HT1080 (cell line): ENCODE results near the gene TMEM232. TPM values are rescaled to one million over a fixed set of nuclear protein-coding genes. Genes with fewer than 3 reads are reported as not detected.

ENCODE experiments used
- DNase-seq: peaks from one replicate; pipeline ENCODE4 v3.0.0-alpha.2; 2015; ENCODE audit warnings: low read depth
- total RNA-seq: library from RNA; depleted of rRNA; stranded (reverse); fragments of >200 nt; shearing (Covaris generic); gene quantifications from 2 replicates; pipeline ENCODE4 v1.2.3, GENCODE V29; 2014

The TMEM232 gene
- total RNA-seq, 1 experiment from 2014 or later: 0.77 TPM

DNA sequence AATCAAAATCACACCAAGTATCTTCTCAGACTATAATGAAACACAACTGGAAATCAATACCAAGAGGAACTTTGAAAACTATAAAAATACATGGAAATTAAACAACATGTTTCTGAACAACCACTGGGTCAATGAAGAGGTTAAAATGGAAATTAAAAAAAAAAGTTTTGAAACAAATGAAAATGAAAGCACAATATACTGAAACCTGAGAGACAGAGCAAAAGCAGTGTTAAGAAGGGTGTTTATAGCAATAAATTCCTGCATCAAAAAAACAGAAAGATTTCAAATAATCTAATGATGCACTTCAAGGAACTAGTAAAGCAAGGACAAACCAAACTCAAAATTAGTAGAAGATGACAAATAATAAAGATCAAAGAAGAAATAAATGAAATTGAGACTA is 92.0 kb downstream of the TMEM232 start:
- DNase-seq: no peak

DNA sequence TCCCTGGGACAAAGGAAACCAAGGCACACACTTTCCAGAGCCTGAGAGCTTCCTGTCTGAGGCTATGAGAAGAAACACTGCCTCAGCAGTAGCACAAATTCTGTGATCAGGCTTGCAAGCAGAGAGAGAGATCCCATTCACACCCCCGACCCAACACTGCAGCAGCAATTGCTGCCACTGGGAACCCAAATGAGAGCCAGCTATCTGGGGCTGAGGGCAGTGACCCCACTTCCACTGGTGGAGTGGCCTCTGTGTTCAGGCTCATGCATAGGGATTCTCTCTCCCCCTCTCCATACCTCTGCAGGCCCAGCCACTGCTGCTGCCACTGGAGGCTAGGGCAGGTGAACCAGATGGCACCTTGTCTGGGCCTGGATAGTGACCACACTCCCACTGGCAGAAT is 95.2 kb downstream of the TMEM232 start:
- no peak for DNase-seq

DNA sequence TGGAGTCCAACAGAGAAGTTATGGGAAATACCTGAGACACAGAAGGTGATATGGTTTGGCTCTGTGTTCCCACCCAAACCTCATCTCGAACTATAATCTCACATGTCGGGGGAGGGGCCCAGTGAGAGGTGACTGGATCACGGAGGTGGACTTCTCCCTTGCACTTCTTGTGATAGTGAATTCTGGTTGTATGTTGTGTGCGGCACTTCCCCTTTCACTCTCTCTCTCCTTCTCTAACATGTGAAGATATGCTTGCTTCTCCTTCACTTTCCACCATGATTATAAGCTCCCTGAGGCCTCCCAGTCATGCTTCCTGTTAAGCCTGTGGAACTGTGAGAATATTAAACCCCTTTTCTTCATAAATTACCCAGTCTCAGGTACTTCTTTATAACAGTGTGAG is 96.1 kb downstream of the TMEM232 start:
- no peak for DNase-seq

DNA sequence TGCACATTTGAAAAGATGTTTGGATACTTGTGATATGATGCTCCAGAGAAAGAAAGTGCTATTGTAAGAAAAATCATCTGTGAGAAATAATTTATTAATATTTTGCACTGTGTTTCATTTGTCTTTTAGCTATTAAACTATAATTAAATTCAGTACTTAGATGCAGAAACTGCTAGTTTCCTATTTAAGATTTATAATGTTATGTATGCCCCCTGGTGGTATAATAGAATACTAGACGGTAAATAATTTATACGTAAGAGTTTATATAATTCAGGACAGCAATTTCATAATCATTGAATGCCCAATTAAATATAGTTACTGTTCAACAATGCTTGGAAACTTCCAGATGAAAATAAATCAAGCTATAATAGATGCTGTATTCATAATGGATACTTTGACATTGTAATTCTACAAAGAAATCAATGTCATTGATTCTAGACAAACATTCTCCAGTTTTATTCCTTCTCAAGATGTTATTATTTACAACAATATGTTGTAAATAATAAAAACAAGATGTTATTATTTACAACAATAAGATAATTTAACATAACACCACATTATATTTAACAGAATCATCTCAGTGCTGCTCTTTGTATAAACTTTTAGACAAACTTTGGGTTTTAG is 101.0 kb downstream of the TMEM232 start:
- DNase-seq: no peak

DNA sequence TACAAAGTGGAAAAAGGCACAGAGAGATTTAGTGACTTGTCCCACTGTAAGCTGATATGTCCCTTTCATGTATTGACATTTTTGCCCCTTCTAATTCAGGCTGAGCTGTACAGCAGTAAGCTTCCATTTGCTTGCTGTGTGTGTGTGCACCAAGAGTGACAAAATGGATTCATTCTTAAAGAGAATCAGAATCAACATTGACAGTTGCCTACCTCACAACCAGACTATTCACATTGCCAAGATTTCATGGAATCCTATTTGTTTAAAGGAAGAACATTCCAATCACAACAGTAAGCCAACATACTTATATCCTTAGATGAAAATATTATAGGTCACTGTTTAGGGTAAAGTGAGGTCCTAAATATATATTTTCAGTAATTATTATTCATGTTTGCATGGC is 102.6 kb downstream of the TMEM232 start:
- DNase-seq: no peak

DNA sequence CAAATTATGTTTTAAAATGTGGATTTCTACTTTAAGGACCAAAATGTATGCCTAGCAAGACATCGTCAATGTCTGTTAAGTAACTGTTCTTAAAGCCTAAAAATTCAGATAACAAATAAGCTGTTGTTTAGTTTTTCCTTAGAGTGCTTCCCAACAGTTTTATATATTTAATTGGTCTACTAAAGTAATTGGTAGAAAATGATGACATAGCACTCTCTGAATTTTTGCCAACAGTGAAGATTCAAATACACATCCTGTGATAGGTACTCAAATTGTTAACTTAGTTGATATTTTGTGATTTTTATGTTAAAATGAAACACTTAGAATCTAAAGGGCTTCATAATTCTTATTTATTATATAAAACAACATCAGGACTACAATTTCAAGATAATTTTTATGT is 107.5 kb downstream of the TMEM232 start:
- DNase-seq: no peak

DNA sequence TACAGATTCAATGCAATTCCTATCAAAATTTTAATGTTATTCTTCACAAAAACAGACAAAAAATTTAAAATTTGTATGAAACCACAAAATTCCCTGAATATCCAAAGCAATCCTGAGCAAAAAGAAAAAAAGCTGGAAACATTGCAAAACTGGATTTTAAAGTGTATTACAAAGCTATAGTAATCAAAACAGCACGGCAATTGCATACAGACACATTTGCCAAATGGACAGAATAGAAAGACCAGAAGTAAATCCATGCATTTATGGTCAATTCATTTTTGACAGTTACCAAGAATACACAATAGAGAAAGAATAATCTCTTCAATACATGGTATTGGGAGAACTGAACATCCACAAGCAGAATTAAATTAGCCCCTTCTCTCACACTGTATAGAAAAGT is 110.5 kb downstream of the TMEM232 start:
- no peak for DNase-seq

DNA sequence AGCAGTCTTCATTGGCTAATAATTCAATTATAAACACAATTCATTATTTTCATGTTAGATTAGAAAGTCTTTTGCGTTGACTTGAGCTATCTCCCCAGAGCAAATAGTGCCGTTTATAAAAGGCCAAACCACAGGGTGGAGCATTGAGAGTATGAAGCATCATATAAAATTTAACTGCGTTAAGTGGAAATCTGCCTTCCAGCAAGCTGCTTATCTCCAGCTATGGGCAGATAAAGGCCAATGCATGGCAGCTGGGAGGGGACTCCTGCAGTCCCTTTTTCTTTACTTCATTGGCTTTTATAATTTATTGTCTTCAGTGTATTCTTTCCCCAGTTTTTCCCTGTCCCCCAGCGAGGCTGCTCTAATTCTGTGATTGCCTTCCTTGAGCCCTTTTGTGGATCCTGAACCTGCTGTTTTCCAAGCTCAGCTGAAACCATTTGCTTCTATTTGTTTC is 113.7 kb downstream of the TMEM232 start:
- no peak for DNase-seq

DNA sequence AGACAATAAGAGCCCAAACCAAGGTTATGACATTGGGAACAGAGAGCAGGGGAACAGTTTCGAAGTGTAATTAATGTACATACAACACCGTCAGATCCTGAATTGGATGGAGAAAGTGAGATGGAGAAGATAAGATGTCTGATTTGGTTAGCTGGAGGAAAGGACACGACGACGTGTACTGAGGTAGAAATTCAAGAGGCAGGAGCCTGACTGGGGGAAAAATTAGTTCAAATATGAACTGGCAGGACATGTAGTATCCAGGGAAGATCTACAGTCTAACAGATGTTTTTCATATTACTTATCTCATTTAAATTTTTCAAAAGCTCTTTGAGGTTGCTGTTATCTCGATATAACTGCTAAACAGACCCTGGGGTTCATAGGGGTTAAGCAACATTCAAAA is 114.7 kb downstream of the TMEM232 start:
- no peak for DNase-seq

DNA sequence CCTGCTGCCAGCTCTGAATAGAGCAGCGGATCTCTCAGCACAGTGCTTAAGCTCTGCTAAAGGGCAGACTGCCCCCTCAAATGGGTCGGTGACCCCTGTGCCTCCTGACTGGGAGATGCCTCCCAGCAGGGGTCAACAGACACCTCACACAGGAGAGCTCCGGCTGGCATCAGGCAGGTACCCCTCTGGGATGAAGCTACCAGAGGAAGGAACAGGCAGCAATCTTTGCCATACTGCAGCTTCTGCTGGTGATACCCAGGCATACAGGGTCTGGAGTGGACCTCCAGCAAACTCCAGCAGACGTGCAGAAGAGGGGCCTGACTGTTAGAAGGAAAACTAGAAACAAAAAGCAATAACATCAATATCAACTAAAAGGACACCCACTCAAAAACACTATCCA is 131.6 kb downstream of the TMEM232 start:
- DNase-seq: no peak

DNA sequence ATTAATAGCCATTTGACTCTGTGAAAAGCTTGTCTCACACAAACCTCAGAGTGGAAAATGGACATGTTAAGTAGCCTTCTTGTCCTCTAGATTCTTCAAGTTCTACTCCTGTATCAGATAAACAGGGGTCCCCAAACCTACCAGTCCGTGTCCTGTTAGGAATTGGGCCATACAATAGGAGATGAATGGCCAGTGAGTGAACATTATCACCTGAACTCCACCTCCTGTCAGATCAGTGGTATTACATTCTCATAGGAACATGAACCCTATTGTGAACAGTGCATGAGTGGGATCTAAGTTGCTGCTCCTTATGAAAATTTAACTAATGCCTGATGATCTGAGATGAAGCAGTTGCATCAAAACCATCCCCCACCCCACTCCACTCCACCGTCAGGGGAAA is 136.3 kb downstream of the TMEM232 start:
- peak; percentile 16 for DNase-seq

DNA sequence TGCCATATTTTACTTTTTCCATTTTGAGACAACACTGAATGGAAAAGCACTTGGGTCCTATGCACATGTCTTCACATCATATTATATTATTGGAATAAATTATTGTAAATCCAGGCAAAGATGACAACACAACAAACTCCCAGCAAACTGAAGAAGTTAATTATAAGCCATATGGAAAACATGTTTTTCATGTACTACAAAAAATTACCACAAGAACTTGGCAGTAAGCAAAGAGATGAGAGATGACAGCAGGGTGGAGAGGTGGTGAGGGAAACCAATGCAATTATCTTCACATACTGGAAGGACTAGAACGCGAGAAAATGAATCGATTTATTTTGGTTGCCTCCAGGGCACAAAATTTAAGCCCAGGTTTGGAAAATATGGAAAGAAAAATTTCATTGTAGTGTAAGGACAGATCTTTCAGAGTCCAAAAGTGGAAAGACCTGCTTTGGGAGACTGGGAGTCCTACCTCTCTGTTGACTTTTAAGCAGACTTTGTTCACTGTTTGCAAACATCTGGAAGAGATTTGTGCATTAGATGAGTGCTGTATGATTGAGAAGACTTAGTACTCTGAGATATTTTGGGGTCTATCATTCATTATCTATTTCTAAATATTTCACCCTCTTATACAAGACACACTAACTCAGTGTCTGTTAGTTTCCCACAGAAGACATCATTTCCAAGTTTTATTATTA is 138.0 kb downstream of the TMEM232 start:
- DNase-seq: no peak

DNA sequence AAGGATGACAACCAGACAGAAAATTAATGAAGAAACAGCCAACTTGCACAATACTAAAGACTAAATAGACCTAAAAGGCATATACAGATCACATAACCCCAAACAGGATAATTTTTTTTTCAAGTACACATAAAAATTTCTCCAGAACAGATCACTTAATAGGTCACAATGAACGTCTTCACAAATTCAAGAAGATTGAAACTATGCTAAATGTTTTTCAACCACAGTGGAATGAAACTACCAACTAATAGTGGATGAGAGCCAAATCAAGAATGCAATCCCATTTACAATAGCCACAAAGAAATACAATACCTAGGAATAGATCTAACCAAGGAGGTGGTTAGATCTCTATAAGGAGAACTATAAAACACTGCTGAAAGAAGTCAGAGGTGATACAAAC is 145.8 kb downstream of the TMEM232 start:
- no peak for DNase-seq

DNA sequence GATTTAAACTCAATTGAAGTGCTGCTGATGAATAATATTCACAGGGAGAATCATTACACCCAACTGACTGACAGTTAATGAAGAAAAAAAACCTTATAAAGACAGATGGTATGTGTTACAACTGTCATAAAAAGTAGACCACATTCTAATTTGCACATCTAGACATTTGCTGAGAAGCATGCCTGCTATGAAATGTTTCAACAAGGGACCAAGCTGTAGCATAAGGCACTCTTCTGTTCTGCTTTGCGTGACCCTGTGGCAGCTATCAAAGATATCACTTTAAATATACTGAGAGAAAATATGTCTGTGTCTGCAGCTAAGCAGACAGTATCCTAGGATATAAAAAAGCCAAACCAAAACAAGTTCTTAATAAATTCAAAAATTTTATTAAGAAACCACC is 153.7 kb downstream of the TMEM232 start:
- no peak for DNase-seq

DNA sequence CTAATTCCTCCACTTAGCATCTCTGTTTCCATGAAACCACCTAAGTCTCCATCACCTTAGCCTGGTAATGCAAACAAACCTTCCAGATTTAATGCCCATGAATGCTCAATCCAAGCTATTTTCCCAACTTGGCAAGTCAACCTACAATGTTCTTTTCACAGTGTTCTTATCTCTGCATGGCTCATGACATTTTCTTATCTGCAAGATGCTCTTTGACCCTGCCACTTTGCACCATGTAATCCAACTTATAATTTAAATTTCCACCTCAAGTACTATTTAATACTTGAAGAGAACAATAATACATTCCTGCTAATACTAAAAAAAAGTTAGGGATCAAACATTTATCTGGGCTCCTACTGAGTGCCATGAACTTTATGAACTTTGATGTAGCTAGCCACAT is 164.3 kb downstream of the TMEM232 start:
- DNase-seq: no peak

DNA sequence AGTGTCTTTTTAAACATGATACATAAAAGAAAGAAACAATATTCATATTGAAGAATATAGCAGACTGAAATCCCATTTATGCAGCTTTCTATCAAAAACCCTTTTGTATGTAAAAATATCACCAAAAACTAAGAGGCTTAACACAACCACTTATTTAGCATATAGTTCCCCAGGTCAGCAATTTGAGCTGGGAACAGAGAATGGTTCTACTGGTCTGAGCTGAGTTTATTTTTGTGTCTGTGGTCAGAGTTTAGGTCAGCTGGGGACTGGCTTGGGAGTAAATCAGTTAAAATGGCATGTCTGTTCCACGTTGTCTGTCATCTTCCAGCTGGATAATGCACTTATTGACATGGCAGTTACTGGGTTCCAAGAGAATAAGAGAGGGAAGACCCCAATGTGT is 165.0 kb downstream of the TMEM232 start:
- DNase-seq: no peak

DNA sequence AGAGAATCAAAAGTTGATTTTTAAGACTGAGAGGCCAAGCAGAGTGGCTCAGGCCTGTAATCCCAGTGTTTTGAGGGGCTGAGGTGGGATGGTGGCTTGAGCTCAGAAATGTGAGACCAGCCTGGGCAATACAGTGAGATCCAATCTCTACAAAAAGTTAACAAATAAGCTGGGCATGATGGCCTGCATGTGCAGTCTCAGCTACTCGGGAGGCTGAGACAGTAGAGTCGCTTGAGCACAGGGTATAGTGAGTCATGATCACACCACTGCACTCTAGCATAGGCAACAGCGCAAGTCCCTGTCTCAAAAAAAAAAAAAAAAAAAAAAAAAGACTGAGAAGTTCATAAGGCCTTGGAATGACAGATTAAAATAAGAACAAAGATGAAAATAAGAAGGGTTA is 177.2 kb downstream of the TMEM232 start:
- DNase-seq: peak; percentile 24

DNA sequence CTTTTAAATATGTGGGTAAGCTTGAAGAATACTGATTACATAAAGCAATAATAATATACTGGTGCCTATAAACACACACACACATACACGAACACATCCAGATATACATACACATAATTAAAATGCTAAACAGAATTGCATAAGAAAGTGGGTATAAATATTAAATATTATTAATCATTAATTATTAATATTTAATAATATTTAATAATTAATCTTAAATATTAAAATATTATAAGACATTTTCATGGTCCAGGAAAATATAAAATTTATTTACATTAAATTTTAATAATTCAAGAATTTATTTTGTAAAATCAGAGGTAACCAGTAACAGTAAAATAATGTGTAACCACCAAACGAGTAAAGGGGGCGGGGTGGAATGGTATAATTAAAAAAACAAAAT is 178.3 kb downstream of the TMEM232 start:
- no peak for DNase-seq

DNA sequence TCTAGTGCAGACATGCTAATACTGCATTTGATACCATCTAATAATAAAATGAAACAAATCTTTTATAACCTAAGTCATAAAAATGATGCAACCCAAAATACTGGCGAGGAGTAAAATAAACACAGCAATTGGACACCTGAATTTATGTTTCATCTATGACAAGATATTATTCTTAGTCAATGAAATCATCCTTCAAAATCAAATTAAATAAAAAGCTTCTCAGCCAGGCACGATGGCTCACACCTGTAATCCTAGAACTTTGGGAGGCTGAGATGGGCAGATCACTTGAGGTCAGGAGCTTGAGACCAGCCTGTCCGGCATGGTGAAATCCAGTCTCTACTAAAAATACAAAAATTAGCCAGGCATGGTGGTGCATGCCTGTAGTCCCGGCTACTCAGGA is 179.0 kb downstream of the TMEM232 start:
- no peak for DNase-seq

DNA sequence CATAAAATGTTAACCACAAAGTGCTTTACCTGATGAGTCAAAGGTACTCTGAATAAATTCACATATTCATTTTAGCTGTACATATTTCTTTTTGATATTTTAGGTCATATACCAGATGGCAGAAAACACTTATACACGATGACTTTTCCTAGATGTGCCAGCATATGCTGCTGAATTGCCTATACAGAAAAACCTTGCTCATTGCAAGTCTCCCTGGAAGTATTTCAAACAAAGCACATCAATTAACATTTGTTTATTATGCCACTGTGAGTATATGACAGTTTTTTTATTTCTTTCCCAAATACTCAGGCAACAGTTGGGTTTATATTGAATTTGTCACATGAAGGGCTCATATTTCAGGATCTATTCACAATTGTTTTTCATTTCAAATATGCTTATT is 180.8 kb downstream of the TMEM232 start:
- DNase-seq: no peak

DNA sequence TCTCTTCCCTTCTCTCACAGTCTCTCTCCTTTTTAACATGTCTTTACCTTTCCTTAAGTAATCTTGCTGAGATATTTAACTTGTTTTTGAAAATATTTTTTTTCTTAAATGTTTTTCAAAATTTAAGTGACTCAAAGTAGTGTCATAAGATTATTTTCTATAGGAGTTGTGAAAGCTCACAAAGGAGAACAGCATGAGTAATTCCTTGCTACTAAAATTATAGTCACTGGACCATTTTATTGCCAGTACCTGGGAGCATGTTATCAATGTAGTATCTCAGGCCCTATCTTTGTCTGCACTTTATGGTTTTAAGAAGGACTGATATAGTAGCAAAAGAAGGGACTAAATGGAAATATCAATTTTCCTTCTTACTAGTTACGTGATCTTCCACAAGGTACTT is 181.9 kb downstream of the TMEM232 start:
- DNase-seq: no peak

DNA sequence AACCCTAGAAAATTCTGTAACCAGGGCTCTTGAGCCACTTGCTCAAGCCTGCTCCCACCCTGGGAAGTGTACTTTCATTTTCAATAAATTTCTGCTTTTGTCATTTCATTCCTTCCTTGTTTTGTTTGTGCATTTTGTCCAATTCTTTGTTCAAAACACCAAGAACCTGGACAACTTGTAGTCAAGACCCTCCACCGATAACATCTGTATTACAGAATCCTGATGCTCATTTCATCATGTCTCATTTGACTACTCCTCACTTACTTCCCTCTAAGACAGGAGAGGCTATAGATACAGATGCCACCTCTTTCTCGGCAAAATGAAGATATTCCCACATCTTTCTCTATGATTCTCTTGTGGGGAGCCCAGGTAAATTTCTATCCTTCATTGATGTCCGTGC is 183.5 kb downstream of the TMEM232 start:
- no peak for DNase-seq
